ENCODE measurements around the gene NCF2. TPM values are rescaled to one million over a fixed set of nuclear protein-coding genes. Genes with fewer than 3 reads are reported as not detected.

Gene NCF2
- total and polyA plus RNA-seq, 2 donors (not counting 1 experiment from before 2014, with no cell fraction given), result 9.9 to 10.5 TPM

GRCh38 chr1:183570451-183570850, 19.8 kb downstream of the NCF2 start:
- Mint-ChIP-seq H3K9me3 (ENCODE audit: insufficient read depth) (no peaks in the 10 kb centered on the region), H3K4me3 (no peak overlapping the region), H3K27ac (no peak overlapping the region), H3K27me3 (no peaks in the 10 kb centered on the region), H3K4me1 (peaks cover 28% of the 10 kb centered on the region)
- Histone ChIP-seq H3K4me2 (replicated peaks; ENCODE audit: low read depth, low read length, poor library complexity, severe bottlenecking) (no peak overlapping the region), H4K20me1 (ENCODE audit: control insufficient read depth, insufficient read depth, low read length, poor library complexity, severe bottlenecking) (no peaks in the 10 kb centered on the region), H3K9ac (ENCODE audit: low read length) (no peak overlapping the region), H3K4me3 (ENCODE audit: control extremely low read depth in 1 of 5, extremely low read depth in 1 of 5, insufficient read depth in 1 of 5, low read depth in 2 of 5, low read length in 4 of 5) (no peak overlapping the region), H3K27ac (ENCODE audit: low read length in 2 of 2) (no peak overlapping the region), H3K4me1 (ENCODE audit: control insufficient read depth in 2 of 2, insufficient read depth in 2 of 2, low read length in 2 of 2) (peaks cover 20 to 23% of the 10 kb centered on the region in 2 donors), H3K27me3 (replicated peaks in 1 of 4; ENCODE audit: control extremely low read depth in 1 of 4, control insufficient read depth in 3 of 4, insufficient read depth in 4 of 4, low read length in 3 of 4) (no peaks in the 10 kb centered on the region), H3K36me3 (replicated peaks in 1 of 2; ENCODE audit: control extremely low read depth in 1 of 2, control insufficient read depth in 1 of 2, extremely low read depth in 1 of 2, insufficient read depth in 2 of 2, low read length in 1 of 2) (peaks cover 5 to 27% of the 10 kb centered on the region in 2 experiments), H3K79me2 (ENCODE audit: control insufficient read depth, insufficient read depth, low read length) (no peaks in the 10 kb centered on the region), H2AFZ (ENCODE audit: insufficient read depth, low read depth, low read length, poor library complexity, severe bottlenecking) (no peak overlapping the region), H3K9me3 (ENCODE audit: control extremely low read depth in 1 of 3, control insufficient read depth in 2 of 3, insufficient read depth in 1 of 3, low read length in 2 of 3) (no peaks in the 10 kb centered on the region)
- TF ChIP-seq EZH2 (IDR thresholded peaks at IDR 0.05; ENCODE audit: borderline replicate concordance, insufficient read depth, low read depth, low read length, poor library complexity, severe bottlenecking), result no peak
- TF ChIP-seq CTCF (IDR thresholded peaks at IDR 0.05), result no peak
- WGBS (ENCODE audit: insufficient coverage), result 100% methylated on average over 3 of the region's 4 CpGs
- DNase-seq, result no peak
- ChIA-PET CTCF (interaction anchor here (2.1 kb wide), 1 partner anchor 9 kb away, joined by 7 read pairs; no protein-coding TSS in a partner anchor), POLR2A (no interaction called here)
- intact Hi-C loops (cut with micrococcal nuclease), result no loop called here
- no peak for ATAC-seq (ENCODE audit: low read depth)

- POLR2A ChIA-PET, result no interaction called here
- 91% methylated on average over 3 of the region's 3 CpGs for WGBS (ENCODE audit: insufficient coverage)
- H3K79me2 ChIP-seq (ENCODE audit: control insufficient read depth, insufficient read depth, low read length), result no peaks in the 10 kb centered on the region
- CTCF ChIA-PET, result interaction anchor here (1.3 to 2.1 kb wide), 2 partner anchors 10 to 15 kb away, joined by 3 to 7 read pairs; no protein-coding TSS in a partner anchor
- no peaks in the 10 kb centered on the region for H3K9me3 ChIP-seq (ENCODE audit: control extremely low read depth in 1 of 3, control insufficient read depth in 2 of 3, insufficient read depth in 1 of 3, low read length in 2 of 3)
- H3K9ac ChIP-seq (ENCODE audit: low read length), result no peak overlapping the region
- no peaks in the 10 kb centered on the region for H3K27me3 ChIP-seq (replicated peaks in 1 of 4; ENCODE audit: control extremely low read depth in 1 of 4, control insufficient read depth in 3 of 4, insufficient read depth in 4 of 4, low read length in 3 of 4)
- no peaks in the 10 kb centered on the region for H3K27me3 Mint-ChIP-seq
- no peak overlapping the region for H2AFZ ChIP-seq (ENCODE audit: insufficient read depth, low read depth, low read length, poor library complexity, severe bottlenecking)
- H3K27ac Mint-ChIP-seq, result no peak overlapping the region
- H3K36me3 ChIP-seq (replicated peaks in 1 of 2; ENCODE audit: control extremely low read depth in 1 of 2, control insufficient read depth in 1 of 2, extremely low read depth in 1 of 2, insufficient read depth in 2 of 2, low read length in 1 of 2), result peaks cover 5 to 29% of the 10 kb centered on the region in 2 experiments
- no peak overlapping the region for H3K27ac ChIP-seq (ENCODE audit: low read length in 2 of 2)
- intact Hi-C loops (cut with micrococcal nuclease), result no loop called here
- peaks cover 28% of the 10 kb centered on the region for H3K4me1 Mint-ChIP-seq
- DNase-seq (no peak), ATAC-seq (ENCODE audit: low read depth) (no peak)
- no peak overlapping the region for H3K4me3 Mint-ChIP-seq
- no peaks in the 10 kb centered on the region for H4K20me1 ChIP-seq (ENCODE audit: control insufficient read depth, insufficient read depth, low read length, poor library complexity, severe bottlenecking)
- H3K4me2 ChIP-seq (replicated peaks; ENCODE audit: low read depth, low read length, poor library complexity, severe bottlenecking), result no peak overlapping the region
- H3K4me1 ChIP-seq (ENCODE audit: control insufficient read depth in 2 of 2, insufficient read depth in 2 of 2, low read length in 2 of 2), result peaks cover 20 to 23% of the 10 kb centered on the region in 2 donors
- no peaks in the 10 kb centered on the region for H3K9me3 Mint-ChIP-seq (ENCODE audit: insufficient read depth)
- no peak overlapping the region for H3K4me3 ChIP-seq (ENCODE audit: control extremely low read depth in 1 of 5, extremely low read depth in 1 of 5, insufficient read depth in 1 of 5, low read depth in 2 of 5, low read length in 4 of 5)
- no peak for TF ChIP-seq CTCF (IDR thresholded peaks at IDR 0.05)
- TF ChIP-seq EZH2 (IDR thresholded peaks at IDR 0.05; ENCODE audit: borderline replicate concordance, insufficient read depth, low read depth, low read length, poor library complexity, severe bottlenecking), result no peak
These were observed 20.5 kb downstream of the NCF2 start for GRCh38 chr1:183569801-183570200.

Measured in B cell (primary cell).